8988T (cell line): Measurements from ENCODE around the gene EPN2.

Source experiments
- DNase-seq: peaks from one replicate; pipeline ENCODE4 v3.0.0; 2011

The EPN2 gene

GRCh38 chr17:19313066-19313745 is 76.0 kb downstream of the EPN2 start:
- no peak for DNase-seq

DNA sequence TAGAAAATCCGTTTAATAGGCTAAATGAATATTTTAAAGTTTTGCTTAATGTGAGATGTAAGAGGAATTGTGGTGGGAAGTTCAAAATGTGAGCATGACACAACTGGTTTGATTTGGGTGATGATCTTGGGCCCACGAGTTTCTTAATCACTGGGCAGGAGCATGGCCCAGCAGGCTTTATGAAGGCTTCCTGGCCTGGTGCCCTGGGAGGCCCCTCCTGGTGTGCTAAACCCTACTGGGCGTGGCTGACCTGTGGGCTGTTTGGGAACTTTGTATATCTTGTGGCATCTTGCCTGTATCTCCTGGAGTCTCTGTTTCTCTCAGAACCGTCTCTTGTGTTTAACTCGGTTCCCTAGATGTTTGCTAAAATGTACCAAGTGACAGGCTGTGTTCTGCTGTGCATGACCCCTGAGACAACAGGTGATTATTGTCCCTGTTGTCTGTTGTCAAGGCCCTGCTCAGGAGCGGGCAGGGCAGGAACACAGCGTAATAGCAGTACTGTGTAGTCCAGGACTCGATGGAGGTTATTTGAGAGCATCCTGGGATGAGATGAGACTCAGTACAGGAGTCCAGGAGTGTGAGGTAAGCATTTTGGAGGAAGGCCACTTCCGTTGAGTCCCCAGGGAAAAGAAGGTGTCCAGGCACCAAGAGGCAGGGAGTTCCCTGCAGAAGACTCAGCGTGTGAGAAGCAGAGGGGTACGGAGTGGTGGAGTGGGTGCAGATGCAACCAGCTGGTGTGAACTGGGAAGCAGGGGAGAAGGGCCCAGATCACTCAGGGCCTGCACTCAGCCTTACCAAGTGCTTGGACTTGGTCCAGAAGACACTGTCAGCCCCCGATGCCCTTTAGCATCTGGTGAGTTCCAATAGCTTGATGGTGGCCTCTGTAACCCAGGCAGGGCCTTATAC is 76.8 kb downstream of the EPN2 start:
- DNase-seq: no peak

DNA sequence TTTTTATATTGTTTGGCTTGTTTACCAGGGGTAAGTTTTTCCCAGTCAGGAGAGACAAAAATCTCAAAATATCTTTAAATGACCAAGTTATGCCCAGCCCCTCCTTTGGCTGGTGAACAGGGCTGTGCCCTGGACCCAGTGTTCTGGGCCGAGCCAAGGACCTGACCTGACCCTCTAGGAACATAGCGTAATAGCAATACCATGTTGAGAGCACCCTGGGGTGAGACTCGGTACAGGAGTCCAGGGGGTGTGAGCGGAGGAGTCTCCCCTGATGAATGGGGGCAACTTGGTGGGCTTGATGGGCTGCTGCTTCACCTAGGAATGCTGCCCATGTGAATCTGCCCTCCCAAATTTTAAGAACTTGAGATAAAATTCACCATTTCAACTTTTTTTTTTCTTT is 77.9 kb downstream of the EPN2 start:
- no peak for DNase-seq

DNA sequence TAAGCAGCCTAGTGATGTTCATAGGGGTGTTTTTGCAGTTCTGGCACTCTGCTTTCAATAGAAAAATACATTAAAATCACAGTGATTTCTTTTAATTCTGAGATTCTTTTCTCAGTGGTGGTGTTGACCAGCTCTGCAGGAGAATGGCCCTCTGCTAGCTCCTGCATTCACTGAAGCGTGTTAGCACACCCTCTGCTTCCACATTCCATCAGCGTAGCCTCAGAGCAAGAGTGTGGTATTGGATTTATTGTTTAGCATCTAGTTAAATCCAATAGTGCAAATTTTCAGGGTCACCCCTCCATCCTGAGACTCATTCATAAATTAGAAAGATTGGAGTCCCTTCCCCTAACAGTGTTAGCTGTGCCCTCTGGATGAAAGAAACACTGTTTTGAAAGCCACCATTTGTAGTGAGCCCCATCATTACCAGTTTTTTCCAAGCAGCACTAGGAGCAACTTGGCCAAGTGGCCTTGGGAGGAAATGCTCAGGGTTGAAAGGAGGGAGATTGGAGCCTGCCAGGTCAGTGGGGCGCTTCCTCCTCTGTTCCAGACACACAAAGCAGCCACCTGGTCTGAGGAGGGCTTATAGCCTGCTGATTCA is 79.7 kb downstream of the EPN2 start:
- no peak for DNase-seq

DNA sequence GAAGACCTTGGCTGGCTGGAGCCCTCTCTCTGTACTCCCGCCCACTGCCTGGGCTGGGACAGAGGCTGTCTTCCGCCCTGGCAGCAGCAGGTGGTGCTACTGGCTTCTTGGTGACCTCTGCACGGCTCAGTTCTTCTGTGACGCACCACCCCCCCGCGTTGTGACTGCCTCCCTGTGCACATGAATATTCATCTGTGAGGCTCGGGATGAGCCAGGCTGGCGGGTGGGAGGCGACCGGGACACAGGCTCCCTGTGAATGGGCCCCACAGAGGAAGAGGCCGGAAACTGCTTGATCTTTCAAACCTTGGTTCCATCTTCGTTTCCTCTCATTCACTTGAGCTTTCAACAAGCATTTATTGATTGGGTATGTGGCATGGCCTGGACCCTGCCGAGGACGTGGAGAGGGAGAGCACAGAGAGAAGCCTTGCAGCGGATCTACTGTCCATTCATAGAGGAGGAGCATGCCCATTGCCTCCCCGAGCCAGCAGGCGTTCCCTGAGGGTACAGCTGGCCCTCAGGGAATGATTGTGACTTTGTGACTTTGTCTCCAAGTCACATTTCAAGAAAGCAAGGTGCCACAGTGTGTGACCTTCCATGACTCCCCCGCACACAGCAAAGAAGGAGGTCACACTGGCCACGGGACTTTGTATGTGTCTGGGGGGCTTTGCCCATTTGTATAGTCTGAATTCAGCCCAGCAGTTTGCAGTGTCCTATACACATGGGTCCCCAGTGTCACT is 80.4 kb downstream of the EPN2 start:
- no peak for DNase-seq

GRCh38 chr17:19318611-19319010 is 81.4 kb downstream of the EPN2 start:
- DNase-seq: no peak

DNA sequence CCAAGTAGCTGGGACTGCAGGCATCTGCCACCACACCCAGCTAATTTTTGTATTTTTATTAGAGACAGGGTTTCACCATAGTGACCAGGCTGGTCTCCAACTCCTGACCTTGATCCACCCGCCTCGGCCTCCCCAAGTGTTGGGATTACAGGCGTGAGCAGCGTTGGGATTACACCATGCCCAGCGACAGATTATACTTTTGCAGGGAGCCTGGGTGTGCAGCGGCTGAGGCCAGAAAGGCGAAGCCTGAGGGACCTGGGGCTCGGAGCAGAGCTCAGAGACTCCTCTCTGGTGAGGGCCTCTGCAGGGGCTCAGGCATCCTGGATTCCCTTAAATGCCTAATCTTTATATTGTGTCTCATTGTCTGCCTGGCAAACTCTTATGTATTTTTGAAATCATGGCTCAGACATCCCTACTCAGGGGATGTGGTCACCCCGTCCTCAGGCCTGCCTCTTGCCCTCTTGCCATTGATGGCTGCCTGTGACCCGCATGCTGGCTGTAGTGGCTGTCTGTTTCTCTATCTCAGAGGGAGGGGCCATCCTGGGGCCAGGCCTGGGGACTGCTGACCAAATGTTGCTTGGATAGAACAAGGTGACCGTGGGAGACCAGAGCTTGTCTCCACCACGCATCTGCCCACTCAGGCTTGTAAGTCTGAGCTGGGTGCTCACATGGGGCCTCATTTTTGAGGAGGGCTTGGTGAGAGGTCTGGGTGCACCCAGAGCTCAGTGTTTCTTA is 82.8 kb downstream of the EPN2 start:
- no peak for DNase-seq

DNA sequence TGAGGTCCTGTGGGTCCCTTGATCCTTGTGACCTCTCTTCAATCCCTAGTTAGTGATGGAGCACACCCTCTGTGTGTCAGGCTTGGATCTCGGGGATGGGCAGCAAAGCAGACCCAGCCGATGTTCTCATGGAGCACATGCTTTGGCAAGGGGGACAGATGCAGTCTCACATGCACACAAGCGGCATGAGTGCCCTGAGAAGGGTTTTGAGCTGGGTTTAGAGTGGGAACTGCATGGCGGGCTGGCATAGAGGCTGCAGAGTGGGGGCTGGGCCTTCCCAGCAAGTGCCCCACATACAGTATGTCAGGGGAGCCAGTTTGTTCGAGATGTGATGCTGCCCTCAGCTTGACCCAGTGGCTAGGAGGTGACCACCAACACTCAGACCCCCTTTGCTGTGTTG is 83.7 kb downstream of the EPN2 start:
- DNase-seq: no peak

DNA sequence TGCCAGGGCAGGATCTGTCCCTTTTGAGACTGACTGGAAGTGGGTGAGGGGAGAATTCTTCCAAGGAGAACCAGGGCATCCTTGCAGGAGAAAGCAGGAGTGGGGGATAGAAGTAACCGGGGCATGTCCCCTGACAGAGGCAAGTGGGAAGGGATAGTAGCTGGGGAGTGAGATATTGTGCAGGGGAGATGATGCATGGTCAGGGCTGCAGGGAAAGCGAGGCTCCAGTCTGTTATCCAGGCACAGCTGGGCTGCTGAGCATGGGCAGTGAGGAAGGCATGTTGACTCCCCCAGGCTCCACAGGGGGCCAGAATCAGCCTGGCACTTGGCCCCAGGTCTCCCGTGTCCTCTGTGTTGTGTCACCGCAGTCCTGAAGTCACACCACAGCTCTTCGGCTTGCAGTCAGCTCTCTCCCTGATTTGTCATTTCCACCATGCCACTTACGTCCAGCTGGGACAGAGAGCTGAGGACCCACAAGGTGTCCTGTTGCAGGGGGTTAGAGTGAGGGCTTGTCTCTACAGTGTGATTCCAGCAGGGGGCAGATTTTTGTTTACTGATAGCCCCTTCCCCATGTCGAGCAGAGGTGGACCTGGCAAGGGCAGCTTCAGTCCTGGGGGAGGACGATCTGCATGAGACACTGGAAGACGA is 84.4 kb downstream of the EPN2 start:
- no peak for DNase-seq

DNA sequence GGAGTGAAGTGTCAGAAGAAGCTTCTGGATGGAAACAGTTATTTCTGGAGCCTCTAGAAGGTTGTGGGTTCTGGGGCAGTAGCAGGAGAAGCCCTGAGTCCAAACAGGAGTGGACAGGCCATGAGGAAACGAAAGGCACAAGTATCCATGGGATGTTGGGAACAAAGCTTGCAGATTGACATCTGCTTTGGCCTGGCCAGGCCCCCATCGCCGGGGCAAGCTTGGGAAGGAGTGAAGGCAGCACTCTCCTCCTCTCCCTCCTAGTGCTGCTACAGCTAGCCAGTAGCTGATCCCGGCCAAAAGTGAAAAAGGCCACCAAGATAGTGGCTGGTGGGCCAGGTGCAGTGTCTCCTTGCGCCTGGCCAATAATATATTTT is 85.0 kb downstream of the EPN2 start:
- no peak for DNase-seq

DNA sequence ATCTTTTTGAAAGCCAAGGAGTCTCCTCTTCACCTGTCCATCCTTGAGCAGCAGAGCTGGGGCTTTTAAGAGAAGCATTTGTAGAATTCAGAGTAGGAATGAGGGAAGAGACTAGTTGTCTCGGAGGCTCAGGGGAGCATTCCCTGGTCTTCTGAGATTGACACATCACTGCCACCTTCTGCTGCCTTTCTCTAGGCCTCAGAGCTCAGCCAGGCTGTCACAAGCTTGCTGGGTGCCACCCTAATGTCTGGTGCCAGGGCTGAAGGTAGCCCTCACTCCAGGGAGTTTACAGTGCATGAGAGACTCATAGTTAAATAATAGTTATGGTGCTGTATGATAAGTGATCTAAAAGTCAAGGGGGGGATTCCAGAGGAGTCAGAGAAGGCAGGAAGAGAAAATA is 85.7 kb downstream of the EPN2 start:
- no peak for DNase-seq

- no peak for DNase-seq
These were observed 88.4 kb downstream of the EPN2 start for GRCh38 chr17:19325542-19325941.

GRCh38 chr17:19327031-19327783 is 90.0 kb downstream of the EPN2 start:
- DNase-seq: no peak

GRCh38 chr17:19328441-19329061 is 91.4 kb downstream of the EPN2 start:
- DNase-seq: no peak

- no peak for DNase-seq
These were observed 92.0 kb downstream of the EPN2 start for GRCh38 chr17:19329136-19329535.

GRCh38 chr17:19329839-19330238 is 92.7 kb downstream of the EPN2 start:
- no peak for DNase-seq

GRCh38 chr17:19330271-19330670 is 93.1 kb downstream of the EPN2 start:
- DNase-seq: no peak

GRCh38 chr17:19331134-19331533 is 94.0 kb downstream of the EPN2 start:
- no peak for DNase-seq

GRCh38 chr17:19331543-19332245 is 94.5 kb downstream of the EPN2 start:
- DNase-seq: no peak
